Measurements from ENCODE around the gene ENTREP3. TPM values are rescaled to one million over a fixed set of nuclear protein-coding genes. Genes with fewer than 3 reads are reported as not detected.
A peak's percentile ranks its signal among the peaks of the same experiment; 100 is the strongest.
"Not testable (repeated sequence)": the region's sequence is repeated elsewhere in the genome, so short reads cannot be mapped to it uniquely, and the experiment has no call there.

Gene ENTREP3
- total RNA-seq, 1 donor from 2014 or later = 2.1 TPM

GRCh38 chr1:155226910-155227260, 28.4 kb downstream of the ENTREP3 start:
- H3K9ac ChIP-seq (ENCODE audit: low read depth in 1 of 3, low read length in 3 of 3) = peak overlapping the region; percentile 73 to 84 (median 81)
- no peaks in the 10 kb centered on the region for H3K36me3 ChIP-seq (ENCODE audit: control insufficient read depth in 3 of 3, insufficient read depth in 3 of 3, low read length in 3 of 3)
- peaks cover 13 to 20% (median 14%) of the 10 kb centered on the region in 3 donors for H3K4me1 ChIP-seq (ENCODE audit: control insufficient read depth in 3 of 3, insufficient read depth in 3 of 3, low read length in 3 of 3)
- no peaks in the 10 kb centered on the region for H3K9me3 ChIP-seq (ENCODE audit: control insufficient read depth in 3 of 3, low read length in 3 of 3)
- H3K27me3 ChIP-seq (ENCODE audit: control insufficient read depth in 3 of 3, insufficient read depth in 3 of 3, low read length in 3 of 3) = no peaks in the 10 kb centered on the region
- peak overlapping the region; percentile 78 for H3K27ac ChIP-seq (ENCODE audit: low read depth, low read length)
- peak overlapping the region; percentile 67 to 76 (median 76) for H3K4me3 ChIP-seq (ENCODE audit: low read length in 3 of 3)

GRCh38 chr1:155226188-155226909, 28.9 kb downstream of the ENTREP3 start:
- Histone ChIP-seq H3K27me3 (ENCODE audit: control insufficient read depth in 3 of 3, insufficient read depth in 3 of 3, low read length in 3 of 3) (no peaks in the 10 kb centered on the region), H3K4me1 (ENCODE audit: control insufficient read depth in 3 of 3, insufficient read depth in 3 of 3, low read length in 3 of 3) (peaks cover 13 to 20% (median 14%) of the 10 kb centered on the region in 3 donors), H3K36me3 (ENCODE audit: control insufficient read depth in 3 of 3, insufficient read depth in 3 of 3, low read length in 3 of 3) (no peaks in the 10 kb centered on the region), H3K27ac (ENCODE audit: low read depth, low read length) (peak overlapping the region; percentile 78), H3K9me3 (ENCODE audit: control insufficient read depth in 3 of 3, low read length in 3 of 3) (no peaks in the 10 kb centered on the region), H3K4me3 (ENCODE audit: low read length in 3 of 3) (peak overlapping the region; percentile 67 to 76 (median 76)), H3K9ac (ENCODE audit: low read depth in 1 of 3, low read length in 3 of 3) (peak overlapping the region; percentile 73 to 84 (median 81))

- H3K27me3 ChIP-seq (ENCODE audit: control insufficient read depth in 3 of 3, insufficient read depth in 3 of 3, low read length in 3 of 3); H3K9me3 ChIP-seq (ENCODE audit: control insufficient read depth in 3 of 3, low read length in 3 of 3); H3K4me3 ChIP-seq (ENCODE audit: low read length in 3 of 3); H3K36me3 ChIP-seq (ENCODE audit: control insufficient read depth in 3 of 3, insufficient read depth in 3 of 3, low read length in 3 of 3); H3K9ac ChIP-seq (ENCODE audit: low read depth in 1 of 3, low read length in 3 of 3); H3K27ac ChIP-seq (ENCODE audit: low read depth, low read length): not testable (repeated sequence)
- peaks cover 13 to 20% (median 14%) of the 10 kb centered on the region in 3 donors for H3K4me1 ChIP-seq (ENCODE audit: control insufficient read depth in 3 of 3, insufficient read depth in 3 of 3, low read length in 3 of 3)
These were observed 29.9 kb downstream of the ENTREP3 start for GRCh38 chr1:155225404-155225759.

- Histone ChIP-seq H3K4me3 (ENCODE audit: low read length in 3 of 3) (no peak overlapping the region), H3K9me3 (ENCODE audit: control insufficient read depth in 3 of 3, low read length in 3 of 3) (no peaks in the 10 kb centered on the region), H3K9ac (ENCODE audit: low read depth in 1 of 3, low read length in 3 of 3) (no peak overlapping the region), H3K36me3 (ENCODE audit: control insufficient read depth in 3 of 3, insufficient read depth in 3 of 3, low read length in 3 of 3) (no peaks in the 10 kb centered on the region), H3K4me1 (ENCODE audit: control insufficient read depth in 3 of 3, insufficient read depth in 3 of 3, low read length in 3 of 3) (peaks cover 12 to 18% (median 16%) of the 10 kb centered on the region in 3 donors), H3K27ac (ENCODE audit: low read depth, low read length) (no peak overlapping the region), H3K27me3 (ENCODE audit: control insufficient read depth in 3 of 3, insufficient read depth in 3 of 3, low read length in 3 of 3) (no peaks in the 10 kb centered on the region)
These were observed 32.2 kb downstream of the ENTREP3 start for GRCh38 chr1:155223047-155223446.

GRCh38 chr1:155220211-155220965, 34.9 kb downstream of the ENTREP3 start:
- H3K4me1 ChIP-seq (ENCODE audit: control insufficient read depth in 3 of 3, insufficient read depth in 3 of 3, low read length in 3 of 3); H3K4me3 ChIP-seq (ENCODE audit: low read length in 3 of 3); H3K9me3 ChIP-seq (ENCODE audit: control insufficient read depth in 3 of 3, low read length in 3 of 3); H3K27me3 ChIP-seq (ENCODE audit: control insufficient read depth in 3 of 3, insufficient read depth in 3 of 3, low read length in 3 of 3); H3K27ac ChIP-seq (ENCODE audit: low read depth, low read length); H3K9ac ChIP-seq (ENCODE audit: low read depth in 1 of 3, low read length in 3 of 3); H3K36me3 ChIP-seq (ENCODE audit: control insufficient read depth in 3 of 3, insufficient read depth in 3 of 3, low read length in 3 of 3): not testable (repeated sequence)

- H3K9me3 ChIP-seq (ENCODE audit: control insufficient read depth in 3 of 3, low read length in 3 of 3) = no peaks in the 10 kb centered on the region
- no peak overlapping the region for H3K9ac ChIP-seq (ENCODE audit: low read depth in 1 of 3, low read length in 3 of 3)
- H3K4me3 ChIP-seq (ENCODE audit: low read length in 3 of 3) = peak overlapping the region in 2 of 3 donors; percentile 29 to 45
- H3K36me3 ChIP-seq (ENCODE audit: control insufficient read depth in 3 of 3, insufficient read depth in 3 of 3, low read length in 3 of 3) = peaks cover 0 to 2% (median 0%) of the 10 kb centered on the region in 3 donors
- peaks cover 0 to 3% (median 0%) of the 10 kb centered on the region in 3 donors for H3K4me1 ChIP-seq (ENCODE audit: control insufficient read depth in 3 of 3, insufficient read depth in 3 of 3, low read length in 3 of 3)
- H3K27me3 ChIP-seq (ENCODE audit: control insufficient read depth in 3 of 3, insufficient read depth in 3 of 3, low read length in 3 of 3) = no peaks in the 10 kb centered on the region
- H3K27ac ChIP-seq (ENCODE audit: low read depth, low read length) = no peak overlapping the region
These were observed 35.7 kb downstream of the ENTREP3 start for GRCh38 chr1:155219592-155220031.

- peaks cover 0 to 3% (median 0%) of the 10 kb centered on the region in 3 donors for H3K4me1 ChIP-seq (ENCODE audit: control insufficient read depth in 3 of 3, insufficient read depth in 3 of 3, low read length in 3 of 3)
- peaks cover 0 to 2% (median 0%) of the 10 kb centered on the region in 3 donors for H3K36me3 ChIP-seq (ENCODE audit: control insufficient read depth in 3 of 3, insufficient read depth in 3 of 3, low read length in 3 of 3)
- H3K27ac ChIP-seq (ENCODE audit: low read depth, low read length) = no peak overlapping the region
- H3K4me3 ChIP-seq (ENCODE audit: low read length in 3 of 3) = peak overlapping the region; percentile 29 to 59 (median 45)
- no peaks in the 10 kb centered on the region for H3K9me3 ChIP-seq (ENCODE audit: control insufficient read depth in 3 of 3, low read length in 3 of 3)
- H3K27me3 ChIP-seq (ENCODE audit: control insufficient read depth in 3 of 3, insufficient read depth in 3 of 3, low read length in 3 of 3) = no peaks in the 10 kb centered on the region
- no peak overlapping the region for H3K9ac ChIP-seq (ENCODE audit: low read depth in 1 of 3, low read length in 3 of 3)
These were observed 36.3 kb downstream of the ENTREP3 start for GRCh38 chr1:155218854-155219591.

GRCh38 chr1:155214702-155215101, 40.6 kb downstream of the ENTREP3 start:
- not testable (repeated sequence) for H3K27ac ChIP-seq (ENCODE audit: low read depth, low read length); H3K4me3 ChIP-seq (ENCODE audit: low read length in 3 of 3); H3K9ac ChIP-seq (ENCODE audit: low read depth in 1 of 3, low read length in 3 of 3); H3K9me3 ChIP-seq (ENCODE audit: control insufficient read depth in 3 of 3, low read length in 3 of 3); H3K27me3 ChIP-seq (ENCODE audit: control insufficient read depth in 3 of 3, insufficient read depth in 3 of 3, low read length in 3 of 3); H3K4me1 ChIP-seq (ENCODE audit: control insufficient read depth in 3 of 3, insufficient read depth in 3 of 3, low read length in 3 of 3)
- peaks cover 0 to 13% (median 11%) of the 10 kb centered on the region in 3 donors for H3K36me3 ChIP-seq (ENCODE audit: control insufficient read depth in 3 of 3, insufficient read depth in 3 of 3, low read length in 3 of 3)

GRCh38 chr1:155212051-155212440, 43.2 kb downstream of the ENTREP3 start:
- H3K9me3 ChIP-seq (ENCODE audit: control insufficient read depth in 3 of 3, low read length in 3 of 3); H3K27ac ChIP-seq (ENCODE audit: low read depth, low read length); H3K9ac ChIP-seq (ENCODE audit: low read depth in 1 of 3, low read length in 3 of 3); H3K4me3 ChIP-seq (ENCODE audit: low read length in 3 of 3); H3K27me3 ChIP-seq (ENCODE audit: control insufficient read depth in 3 of 3, insufficient read depth in 3 of 3, low read length in 3 of 3): not testable (repeated sequence)
- Histone ChIP-seq H3K4me1 (ENCODE audit: control insufficient read depth in 3 of 3, insufficient read depth in 3 of 3, low read length in 3 of 3) (peaks cover 18 to 26% (median 25%) of the 10 kb centered on the region in 3 donors), H3K36me3 (ENCODE audit: control insufficient read depth in 3 of 3, insufficient read depth in 3 of 3, low read length in 3 of 3) (peaks cover 0 to 13% (median 11%) of the 10 kb centered on the region in 3 donors)

All from skeletal muscle tissue (tissue), 4 donors.